Stimulated activated CD8-positive, alpha-beta memory T cell treated with anti-CD3 and anti-CD28 coated beads, Interleukin-4, amount 100 ng/mL, for 4 hours (primary cell): ENCODE results near the gene MARCKS.

Experiments
- DNase-seq, 2 donors: peaks; one replicate each; pipeline ENCODE4 v3.0.0-alpha.2; 2020; ENCODE audit warnings: low read depth in 2 of 2, low spot score in 1 of 2

The MARCKS gene

GRCh38 chr6:113853252-113853651 is 3.9 kb upstream of the MARCKS start:
- no peak for DNase-seq

- no peak for DNase-seq
These were observed 2.3 kb upstream of the MARCKS start for GRCh38 chr6:113854531-113855499.

DNA sequence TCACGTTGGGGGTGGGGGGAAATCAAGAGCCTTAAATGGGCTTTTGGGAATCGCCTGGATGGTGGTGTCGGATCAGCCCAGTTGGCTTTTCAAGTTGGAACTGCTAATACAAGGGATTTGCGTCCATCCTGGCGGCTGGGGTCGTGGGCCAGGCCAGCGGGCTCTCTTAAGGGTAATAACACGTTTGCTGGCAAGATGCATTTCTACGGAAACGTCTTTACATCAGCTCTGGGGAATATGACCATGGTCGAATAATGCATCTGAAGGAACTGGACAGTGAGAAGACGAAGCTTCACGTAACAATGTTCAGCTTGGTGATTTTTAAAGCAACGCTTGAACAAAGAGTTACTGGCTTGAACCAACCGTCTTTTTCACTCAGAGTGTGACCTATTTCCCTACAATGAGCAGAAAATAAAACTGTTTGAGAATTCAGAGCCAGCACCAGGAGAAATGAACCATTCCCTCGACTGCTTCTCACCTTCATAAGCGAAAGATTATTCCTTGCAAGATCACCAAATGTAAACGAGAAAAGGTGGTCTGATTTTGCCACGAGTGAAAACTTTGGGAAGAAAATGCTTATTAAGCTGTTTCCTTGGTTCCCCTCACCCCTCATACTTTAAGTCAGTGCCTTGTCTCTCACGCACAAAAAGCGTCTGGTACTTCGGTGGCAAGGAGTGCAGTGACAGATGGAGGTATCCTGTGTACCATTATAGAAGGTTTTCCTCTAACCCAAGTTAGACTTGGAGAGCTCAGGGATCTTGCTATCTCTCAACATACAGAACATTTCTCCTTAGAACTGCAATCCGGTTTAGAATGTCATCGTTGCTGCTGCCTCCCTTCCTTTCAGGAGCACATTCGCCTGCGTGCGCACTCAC is 1.4 kb upstream of the MARCKS start:
- DNase-seq, result no peak

DNA sequence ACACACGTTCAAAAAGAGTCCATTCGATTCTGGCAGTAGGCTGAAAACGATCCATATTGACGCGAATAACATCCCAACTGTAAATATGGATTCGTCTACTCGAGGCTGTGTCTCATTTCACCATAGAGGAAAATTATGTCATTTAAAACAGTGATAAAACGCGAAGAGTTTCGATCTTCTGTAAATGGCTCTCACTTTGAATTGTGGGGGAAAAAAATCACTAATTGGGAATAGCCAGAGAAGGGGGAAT is 845 bp upstream of the MARCKS start:
- no peak for DNase-seq

DNA sequence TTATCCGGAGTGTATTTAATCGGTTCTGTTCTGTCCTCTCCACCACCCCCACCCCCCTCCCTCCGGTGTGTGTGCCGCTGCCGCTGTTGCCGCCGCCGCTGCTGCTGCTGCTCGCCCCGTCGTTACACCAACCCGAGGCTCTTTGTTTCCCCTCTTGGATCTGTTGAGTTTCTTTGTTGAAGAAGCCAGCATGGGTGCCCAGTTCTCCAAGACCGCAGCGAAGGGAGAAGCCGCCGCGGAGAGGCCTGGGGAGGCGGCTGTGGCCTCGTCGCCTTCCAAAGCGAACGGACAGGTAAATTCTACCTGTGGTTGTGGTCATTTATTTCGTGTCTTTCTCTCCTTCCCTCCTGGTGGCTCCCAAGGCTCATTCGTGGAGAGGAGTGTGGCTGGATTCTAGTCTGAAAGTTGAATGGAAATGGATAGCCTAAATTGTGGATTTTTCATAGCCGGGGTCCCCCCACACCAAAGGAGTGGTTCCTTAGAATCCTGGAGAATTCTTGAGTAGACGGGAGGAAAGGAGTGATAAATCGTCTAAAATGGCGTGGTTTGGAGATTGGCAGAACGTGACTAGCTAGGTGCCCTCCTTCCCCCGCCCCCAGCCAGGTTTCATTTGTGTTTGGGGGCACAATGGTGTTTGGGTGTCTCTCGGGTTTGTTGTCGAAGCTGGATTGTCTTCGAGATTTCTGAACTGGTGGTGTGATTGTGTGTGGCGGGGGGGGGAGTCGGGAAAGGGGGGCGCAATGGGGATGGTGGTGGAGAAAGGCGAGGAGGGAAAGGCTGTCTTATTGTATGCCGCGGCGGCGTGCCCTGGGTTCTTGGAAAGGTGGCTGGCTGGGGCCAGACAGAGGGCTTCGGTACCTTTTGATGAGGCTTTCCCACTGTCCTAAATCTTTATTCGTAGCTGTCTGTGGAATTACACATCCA is 673 bp downstream of the MARCKS start:
- no peak for DNase-seq

DNA sequence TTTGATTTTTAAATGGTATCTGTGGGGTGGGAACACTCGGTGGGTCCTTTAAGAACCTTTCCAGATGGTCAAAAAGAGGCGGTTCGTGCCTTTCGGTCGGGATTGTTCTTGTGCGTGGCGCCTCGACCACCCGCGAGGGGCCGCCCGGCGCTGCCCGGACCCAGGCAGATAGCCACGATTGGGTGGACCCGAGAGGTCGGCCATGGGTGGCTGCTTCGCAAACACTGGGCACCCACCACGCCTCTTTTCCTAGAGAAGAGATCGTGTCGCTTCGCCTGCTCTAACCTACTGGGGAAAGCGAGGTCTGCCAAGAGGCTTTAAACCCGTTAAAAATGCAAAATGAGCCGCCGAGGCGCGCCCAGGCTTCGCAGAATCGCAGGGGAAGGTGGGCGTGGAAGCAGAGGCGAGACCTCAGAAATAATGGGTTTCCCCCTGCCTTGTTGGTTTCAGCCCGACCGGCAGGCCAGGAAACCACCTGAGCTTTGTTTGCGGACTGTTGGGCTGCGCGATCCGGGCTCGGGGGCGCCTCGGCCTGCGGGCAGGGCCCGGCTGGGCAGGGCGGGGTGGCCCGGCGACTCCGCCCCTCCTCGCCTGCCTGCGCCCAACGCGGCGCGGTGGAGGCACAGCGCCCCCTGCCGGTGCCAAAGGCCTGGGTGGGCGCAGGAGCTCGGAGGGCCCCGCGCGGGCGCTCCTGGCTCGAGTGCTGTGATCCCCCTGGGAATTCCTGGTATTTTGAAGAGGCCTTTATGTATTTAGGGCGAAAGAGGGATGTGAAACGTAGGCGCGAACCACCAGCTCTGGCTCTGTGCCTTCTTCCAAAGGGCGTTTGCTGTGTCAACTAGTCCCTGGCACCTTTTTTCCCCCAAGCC is 1.6 kb downstream of the MARCKS start:
- peak; percentile 40 to 51 for DNase-seq

DNA sequence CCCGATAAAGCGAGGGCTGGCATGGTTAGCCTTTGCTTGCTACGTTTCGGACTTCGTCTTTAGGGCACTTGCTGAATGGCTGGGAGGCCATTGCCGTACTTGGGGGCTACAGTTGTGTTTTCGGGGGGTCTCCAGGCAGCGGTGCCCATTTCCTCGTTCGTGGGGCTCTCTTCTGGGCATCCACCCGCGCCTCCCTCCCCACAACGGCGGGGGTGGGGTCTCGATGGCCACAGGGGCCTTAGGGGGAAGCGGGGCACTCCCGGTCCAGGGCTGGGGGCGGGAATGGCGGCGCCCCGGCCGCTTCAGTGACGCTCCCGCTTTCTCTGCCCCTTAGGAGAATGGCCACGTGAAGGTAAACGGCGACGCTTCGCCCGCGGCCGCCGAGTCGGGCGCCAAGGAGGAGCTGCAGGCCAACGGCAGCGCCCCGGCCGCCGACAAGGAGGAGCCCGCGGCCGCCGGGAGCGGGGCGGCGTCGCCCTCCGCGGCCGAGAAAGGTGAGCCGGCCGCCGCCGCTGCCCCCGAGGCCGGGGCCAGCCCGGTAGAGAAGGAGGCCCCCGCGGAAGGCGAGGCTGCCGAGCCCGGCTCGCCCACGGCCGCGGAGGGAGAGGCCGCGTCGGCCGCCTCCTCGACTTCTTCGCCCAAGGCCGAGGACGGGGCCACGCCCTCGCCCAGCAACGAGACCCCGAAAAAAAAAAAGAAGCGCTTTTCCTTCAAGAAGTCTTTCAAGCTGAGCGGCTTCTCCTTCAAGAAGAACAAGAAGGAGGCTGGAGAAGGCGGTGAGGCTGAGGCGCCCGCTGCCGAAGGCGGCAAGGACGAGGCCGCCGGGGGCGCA is 2.4 kb downstream of the MARCKS start:
- no peak for DNase-seq

- DNase-seq, result no peak
These were observed 3.2 kb downstream of the MARCKS start for GRCh38 chr6:113860181-113860955.

- DNase-seq, result no peak
These were observed 5.0 kb downstream of the MARCKS start for GRCh38 chr6:113862112-113862511.

GRCh38 chr6:113870917-113871316 is 13.8 kb downstream of the MARCKS start:
- no peak for DNase-seq

- DNase-seq, result no peak
These were observed 14.8 kb downstream of the MARCKS start for GRCh38 chr6:113871975-113872374.

- no peak for DNase-seq
These were observed 16.0 kb downstream of the MARCKS start for GRCh38 chr6:113873043-113873667.

GRCh38 chr6:113875470-113875869 is 18.3 kb downstream of the MARCKS start:
- DNase-seq, result no peak

DNA sequence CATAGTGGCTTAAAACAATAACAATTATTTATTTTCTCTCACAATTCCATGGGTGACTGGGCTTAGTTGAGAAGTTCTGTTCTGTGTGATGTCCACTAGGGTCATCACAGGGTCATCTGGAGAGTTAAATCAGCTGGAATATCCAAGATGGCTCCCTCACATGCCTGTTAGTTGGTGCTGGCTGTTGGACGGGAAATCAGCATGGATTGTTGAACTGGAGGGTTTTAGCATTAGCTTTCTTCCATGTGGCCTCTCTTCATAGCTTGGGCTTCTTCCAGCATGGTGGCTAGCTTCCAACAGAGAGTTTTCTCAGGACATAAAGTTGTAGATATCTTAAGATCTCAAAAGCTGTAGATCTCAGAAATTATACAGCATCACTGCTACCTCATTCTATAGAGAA is 19.6 kb downstream of the MARCKS start:
- DNase-seq, result no peak

DNA sequence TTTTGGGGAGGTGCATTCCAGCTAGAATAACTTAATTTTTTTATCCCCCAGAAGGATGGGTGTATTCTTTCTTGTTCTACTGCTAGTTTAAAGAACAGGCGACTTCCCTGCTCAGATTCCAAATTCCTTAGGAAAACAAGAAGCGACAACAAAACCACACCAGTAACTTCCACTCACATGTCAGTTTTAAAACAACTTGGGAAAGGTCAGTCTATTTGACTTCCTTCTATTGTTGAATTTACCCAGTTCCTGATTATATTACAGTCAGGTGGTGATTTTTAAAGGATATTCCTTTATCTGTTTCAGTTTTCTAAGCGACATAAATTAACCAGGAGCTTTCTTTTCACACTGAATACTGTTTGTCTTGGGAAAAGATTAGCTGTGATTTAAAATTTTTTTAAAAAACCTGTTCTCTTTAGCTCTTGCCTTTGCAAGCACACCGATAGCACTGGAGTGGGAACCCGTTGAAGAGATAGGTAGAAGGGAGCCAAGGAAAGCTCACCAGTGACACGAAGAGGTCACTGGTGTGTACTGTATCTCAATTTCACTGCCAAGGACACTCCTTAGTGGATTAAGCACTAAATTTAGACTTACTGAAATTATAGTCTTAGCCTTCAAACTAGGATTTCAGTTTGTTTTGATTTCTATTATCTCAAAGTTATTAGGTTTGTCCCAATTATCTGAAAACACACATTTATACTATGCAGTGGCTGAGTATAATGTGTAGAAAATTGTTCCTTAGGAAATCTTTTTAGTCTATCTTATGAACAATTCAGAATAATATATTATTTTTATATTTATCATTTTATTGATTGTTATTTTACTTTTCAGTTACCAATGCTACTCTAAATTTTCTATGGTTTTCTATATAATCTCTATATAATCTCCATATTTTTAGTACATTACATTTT is 22.3 kb downstream of the MARCKS start:
- no peak for DNase-seq

GRCh38 chr6:113881478-113881980 is 24.4 kb downstream of the MARCKS start:
- DNase-seq, result no peak
